HG02678 (cell line): ENCODE results near the gene DENND4A.
"Not testable (repeated sequence)": the region's sequence is repeated elsewhere in the genome, so short reads cannot be mapped to it uniquely, and the experiment has no call there.

Experiments used
- ATAC-seq: cut with Tn5 transposase; IDR thresholded peaks from one replicate; pipeline ENCODE4 v1.9.1; 2021; ENCODE audit warnings: mild to moderate bottlenecking, moderate library complexity; ENCODE audit not compliant: unreplicated experiment

The DENND4A gene

DNA sequence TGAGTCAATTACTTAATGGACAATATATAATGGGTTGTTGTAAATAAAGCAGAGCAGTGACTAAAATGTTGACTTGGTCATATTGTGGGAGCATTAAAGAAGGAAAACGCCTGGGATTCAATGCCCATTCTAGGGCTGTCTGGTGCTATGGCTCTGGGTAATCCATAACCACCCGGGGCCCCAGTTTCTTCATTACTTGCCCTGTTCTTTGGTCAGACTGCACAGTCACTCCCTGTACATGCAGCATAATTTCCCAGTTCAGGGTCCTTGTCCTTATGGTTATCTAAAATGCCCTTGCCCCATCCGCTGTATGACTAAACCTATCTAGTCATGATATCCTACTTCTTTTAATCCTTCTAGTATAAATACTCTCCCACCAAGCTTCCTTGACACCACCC, 27.5 kb upstream of the DENND4A start:
- ATAC-seq = no peak

DNA sequence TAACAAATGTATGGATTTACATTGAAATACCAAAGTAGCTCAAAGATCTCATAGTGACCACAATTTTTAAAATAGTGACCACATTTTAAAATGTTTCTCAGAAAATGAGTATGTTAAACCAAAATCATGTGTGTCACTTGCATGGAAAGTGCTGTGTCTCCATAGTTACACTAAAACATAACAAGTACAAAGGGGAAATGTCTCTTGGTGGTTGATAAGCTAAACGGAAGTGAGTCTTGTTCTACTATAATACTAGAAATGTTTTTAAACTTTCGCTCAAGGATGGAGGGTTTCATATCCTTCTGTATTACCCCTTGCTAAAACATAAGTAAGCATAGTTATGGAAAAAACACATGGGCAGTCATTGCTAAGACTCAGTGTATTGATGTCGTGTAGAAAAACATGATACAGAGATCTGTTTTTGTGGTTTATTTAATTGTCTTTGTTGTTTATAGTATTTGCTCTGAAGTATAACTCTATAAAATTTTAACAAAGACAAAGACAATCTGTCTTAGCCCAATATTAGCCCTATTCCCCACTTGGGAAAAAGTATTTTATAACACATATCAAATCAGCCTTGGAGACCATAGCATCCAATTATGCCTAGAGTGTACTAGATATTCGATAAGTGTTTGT, 27.0 kb upstream of the DENND4A start:
- peak; percentile 62 for ATAC-seq

DNA sequence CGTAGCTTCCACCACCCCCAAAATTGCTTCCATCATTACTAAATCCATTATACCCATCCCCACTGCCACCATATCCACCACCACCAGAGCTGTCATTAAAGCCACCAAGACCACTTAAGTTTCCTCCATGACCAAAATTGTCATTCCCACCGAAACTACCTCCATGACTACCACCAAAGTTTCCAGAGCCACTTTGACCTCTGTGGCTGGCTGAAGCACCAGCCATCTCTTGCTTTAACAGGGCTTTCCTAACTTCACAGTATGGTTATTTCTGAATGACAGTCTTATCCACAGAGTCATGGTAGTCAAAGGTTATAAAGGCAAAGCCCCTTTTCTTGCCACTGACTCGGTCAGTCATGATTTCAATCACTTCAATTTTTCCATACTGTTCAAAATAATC, 24.3 kb upstream of the DENND4A start:
- ATAC-seq = no peak

DNA sequence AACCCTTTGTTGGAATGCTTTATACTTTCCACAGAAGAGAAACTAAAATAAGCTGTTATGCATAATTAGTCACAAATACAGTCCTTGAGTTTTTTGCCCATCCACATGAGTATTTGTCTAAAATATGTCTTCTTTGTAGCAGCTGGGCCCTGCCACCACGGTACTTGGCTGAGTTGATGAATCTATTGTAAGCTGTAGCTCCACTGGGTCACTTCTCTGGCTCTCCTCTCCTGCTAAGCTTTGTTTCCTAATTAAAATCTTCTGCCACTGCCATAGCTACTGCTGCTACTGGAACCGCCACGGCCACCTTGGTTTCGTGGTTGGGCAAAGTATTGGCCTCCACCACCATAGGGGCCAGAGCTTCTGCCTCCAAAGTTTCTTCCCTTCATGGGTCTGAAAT, 23.9 kb upstream of the DENND4A start:
- not testable (repeated sequence) for ATAC-seq

DNA sequence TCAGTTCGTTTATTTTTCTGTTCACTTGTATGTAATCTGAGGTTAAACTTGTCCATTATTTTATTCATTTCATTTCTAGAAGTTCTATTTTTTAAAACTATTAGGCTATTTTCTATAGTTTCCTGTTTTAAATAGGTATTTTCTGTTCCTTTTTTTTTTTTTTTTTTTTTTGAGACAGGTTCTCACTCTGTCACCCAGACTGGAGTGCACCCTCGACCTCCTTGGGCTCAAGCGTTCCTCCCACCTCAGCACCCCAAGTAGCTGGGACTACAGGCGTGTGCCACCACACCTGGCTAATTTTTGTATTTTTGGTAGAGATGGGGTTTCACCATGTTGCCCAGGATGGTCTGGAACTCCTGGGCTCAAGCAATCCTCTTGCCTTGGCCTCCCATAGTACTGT, 22.2 kb upstream of the DENND4A start:
- not testable (repeated sequence) for ATAC-seq

DNA sequence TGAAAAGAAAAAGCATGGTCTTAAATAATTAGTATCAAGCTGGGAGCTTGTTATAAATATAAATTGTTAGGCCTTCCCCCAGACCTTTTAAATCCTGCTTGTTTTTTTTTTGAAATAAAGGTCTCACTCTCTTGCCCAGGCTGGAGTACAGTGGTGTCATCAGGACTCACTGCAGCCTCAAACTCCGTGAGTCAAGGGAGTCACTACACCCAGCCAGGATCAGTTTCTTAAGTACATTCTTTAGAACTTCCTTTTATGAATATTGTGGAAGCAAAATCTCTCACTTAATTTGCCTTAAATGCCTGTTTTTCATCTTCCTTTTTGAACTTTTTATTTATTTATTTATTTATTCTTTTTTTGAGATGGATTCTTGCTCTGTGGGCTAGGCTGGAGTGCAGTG, 20.8 kb upstream of the DENND4A start:
- ATAC-seq = no peak

DNA sequence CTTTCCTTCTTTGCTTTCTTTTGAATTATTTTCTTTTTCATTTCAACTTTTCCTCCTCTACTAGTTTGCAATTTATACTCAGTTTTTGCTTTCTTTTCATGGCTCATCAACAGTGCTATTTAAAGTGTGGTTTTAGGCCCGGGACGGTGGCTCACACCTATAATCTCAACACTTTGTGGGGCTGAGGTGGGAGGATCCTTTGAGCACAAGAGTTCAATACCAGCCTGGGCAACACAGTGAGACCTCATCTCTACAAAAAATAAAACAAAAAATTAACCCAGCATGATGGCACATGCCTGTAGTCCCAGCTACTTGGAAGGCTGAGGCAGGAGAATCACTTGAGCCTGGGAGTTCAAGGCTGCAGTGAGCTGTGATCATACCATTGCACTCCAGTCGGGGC, 20.4 kb upstream of the DENND4A start:
- no peak for ATAC-seq

DNA sequence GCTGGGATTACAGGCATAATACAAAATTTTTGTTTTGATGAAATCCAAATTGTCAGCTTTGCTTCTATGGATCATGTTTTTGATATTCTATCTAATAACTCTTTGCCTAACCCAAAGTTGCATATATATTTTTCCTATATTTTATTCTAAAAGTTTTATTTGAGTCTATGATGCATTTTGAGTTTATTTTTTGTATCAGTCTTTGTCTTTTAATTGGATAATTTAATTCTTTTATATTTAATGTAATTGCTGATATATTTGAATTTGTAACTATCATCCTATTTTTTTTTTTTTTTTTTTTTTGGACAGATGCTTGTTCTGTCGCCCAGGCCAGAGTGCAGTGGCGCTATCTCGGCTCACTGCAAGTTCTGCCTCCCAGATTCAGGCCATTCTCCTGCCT, 19.7 kb upstream of the DENND4A start:
- no peak for ATAC-seq

DNA sequence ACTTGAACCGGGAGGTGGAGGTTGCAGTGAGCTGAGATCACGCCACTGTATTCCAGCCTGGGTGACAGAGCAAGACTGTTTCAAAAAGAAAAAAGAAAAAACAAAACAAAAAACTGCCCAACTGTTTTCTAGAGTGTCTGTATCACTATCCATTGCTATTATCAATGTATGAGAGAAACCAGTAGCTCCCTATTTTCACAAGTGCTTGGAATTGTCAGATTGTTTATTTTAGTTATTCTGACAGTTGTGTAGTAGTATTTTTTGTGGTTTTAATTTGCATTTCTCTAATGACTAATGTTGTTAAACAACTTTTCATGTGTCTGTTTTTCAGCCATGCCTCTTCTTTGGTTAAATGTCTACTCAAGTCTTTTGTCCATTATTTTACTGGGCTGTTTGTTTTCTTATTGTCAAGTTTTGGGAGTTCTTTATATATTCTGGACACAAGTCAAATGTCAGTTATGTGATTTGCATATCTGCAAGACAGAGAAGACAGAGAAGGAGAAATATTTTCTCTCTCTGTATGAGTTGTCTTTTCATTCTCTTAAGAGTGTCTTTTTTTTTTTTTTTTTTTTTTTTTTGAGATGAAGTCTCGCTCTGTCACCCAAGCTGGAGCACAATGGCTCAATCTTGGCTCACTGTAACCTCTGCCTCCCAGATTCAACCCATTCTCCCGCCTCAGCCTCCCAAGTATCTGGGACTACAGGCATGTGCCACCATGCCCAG, 19.1 kb upstream of the DENND4A start:
- ATAC-seq = not testable (repeated sequence)

DNA sequence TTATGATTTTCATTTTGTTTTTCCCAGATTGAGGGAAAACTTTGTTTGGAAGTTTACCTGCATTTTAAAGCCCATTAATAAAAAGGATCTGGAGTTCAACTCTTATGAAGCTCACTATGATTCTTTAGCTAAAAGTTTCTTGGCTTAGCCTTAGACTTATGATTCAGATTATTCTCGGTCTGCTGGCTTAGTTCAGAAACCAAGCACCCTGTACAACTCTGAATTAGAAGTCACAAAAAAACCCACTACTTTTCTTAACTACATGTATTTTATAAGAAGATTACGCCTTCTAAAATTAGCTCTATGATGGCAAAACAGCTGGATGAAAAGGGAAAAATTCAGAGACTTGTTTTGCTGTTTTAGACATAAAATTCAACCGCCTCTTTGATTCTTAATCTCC, 14.3 kb upstream of the DENND4A start:
- ATAC-seq = no peak

DNA sequence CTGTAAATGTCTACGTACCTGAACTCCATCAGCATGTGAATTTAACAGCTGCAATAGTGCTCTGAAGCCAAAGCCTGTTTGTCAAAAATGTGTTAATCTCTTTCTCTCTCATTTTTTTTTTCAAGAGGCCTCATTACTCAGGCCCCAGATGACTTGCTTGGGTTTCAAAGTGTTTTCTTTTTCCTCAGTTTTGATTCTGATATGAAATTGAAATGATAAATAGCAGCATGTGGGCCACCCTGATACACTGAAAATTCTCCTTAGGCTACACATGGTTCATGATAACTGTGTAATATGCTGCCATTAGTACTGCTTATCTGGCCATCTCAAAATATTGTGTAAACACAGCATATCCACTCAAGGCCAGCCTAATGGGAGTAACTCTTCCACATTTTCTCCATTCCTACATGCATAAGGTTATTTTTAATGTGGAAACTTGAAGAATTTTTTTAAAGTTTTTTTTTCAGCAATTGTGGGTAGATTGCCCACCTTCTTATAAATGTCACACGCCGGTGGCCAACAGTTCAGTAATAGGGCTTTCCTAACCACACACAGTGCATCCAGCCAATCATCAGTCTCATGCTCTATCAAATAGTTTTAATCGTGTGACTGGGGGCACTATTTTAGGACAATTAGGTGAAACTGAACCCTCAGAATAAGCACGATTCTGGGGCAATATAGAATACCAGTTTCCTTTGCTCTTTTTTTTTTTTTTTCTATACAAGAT, 13.1 kb upstream of the DENND4A start:
- no peak for ATAC-seq

DNA sequence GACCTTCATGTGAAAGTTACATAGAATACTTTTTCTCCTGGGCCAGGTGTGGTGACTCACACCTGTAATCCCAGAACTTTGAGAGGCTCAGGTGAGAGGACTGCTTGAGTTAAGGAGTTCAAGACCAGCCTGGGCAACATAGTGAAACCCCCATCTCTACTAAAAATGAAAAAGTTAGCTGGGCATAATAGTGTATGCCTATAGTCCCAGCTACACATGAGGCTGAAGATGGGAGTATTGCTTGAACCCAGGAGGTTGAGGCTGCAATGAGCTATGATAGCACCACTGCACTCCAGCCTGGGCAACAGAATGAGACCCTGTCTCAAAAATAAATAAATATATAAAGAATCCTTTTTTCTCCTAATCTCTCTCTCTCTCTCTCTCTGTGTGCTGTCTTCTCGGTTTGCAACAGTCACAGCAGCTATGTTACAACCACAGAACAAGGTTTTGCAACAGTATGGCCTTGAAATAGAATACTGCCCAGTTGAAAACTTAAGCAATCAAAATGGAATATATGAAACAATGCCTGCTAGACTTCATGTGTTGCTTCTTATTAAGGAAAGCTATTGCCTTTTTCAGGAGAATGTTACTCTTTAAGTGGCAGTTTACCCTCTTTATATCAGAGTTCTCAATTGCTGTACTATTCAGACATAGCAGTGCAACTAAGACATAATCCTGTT, 12.3 kb upstream of the DENND4A start:
- ATAC-seq = no peak

DNA sequence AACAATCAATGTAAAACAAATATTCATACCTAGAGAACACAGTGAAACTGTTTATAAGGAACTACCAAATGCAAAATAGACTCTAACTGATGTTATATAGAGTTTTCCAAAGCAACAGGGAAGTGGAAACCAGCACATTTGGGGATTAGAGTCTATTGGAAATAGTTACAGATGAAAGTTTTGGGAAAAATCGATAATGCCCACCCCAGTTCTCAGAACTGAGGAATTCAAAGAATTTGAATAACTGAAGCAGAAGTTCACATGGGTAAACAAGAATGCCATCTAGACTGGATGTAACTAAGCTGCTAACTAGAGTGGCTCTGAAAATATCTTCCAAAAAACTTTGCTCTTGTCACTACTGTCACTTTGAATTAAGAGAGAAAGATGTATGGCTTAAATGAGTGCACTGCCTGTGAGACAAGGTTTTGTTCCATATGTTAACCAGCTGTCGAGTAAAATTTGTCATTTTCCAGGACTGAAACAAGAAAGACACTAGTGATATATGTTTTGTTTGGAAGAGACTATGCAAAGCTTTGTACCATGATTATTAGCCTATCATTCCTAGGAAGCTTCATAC, 9.2 kb upstream of the DENND4A start:
- ATAC-seq = no peak

DNA sequence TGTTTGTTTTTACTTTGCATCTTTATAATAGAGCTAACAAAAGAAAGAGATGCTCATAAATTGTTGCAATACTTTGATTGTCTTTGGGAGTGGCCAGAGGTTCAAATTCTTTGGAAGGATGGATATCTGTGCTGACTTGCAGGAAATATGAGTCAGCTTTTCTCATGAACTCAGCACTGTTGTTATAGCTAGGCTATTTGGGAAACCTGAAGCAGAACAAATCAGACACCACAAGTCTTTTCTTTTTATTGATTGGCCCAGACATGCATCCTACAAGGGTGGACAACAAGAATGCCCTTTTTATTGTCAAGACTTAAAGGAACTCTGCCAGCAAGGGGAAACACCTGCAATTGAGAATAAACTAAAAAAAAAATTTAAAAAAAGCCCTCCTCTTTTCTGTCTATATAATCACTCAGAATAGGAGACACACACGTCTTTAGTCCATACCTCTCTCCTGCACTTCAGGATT, 4.6 kb upstream of the DENND4A start:
- ATAC-seq = no peak

DNA sequence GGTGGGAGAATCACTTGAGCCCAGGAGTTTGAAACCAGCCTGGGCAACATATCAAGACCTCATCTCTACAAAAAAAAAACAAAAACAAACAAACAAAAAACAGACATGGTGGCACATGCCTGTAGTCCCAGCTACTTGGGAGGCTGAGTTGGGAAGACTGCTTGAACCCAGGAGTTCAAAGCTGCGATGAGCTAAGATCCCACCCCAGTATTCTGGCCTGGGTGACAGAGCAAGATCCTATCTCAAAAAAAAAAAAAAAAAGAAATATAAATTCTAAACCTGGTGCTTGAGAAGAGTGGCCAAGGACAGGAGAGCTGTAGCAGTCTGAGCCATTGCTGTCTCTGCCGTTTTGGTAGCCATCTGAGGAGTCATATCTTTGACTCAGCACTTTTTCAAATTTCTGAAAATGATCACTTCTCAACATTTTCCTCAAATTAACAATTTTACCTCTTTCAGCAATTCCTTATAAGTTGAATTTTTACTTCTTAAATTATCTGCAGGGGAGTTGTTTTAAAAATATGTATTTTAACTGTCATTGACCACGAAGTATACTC, 3.6 kb upstream of the DENND4A start:
- ATAC-seq = no peak

DNA sequence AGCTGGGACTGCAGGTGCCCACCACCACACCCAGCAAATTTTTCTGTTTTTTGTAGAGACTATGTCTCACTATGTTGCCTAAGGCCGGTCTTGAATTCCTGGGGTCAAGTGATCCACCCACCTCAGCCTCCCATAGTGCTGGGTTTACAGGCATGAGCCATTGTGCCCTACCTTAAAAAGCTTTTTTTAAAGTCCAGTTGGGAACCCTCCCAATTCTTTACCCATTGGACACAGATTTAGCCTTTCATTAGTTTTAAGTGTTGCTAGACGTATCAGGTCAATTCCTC, 1.7 kb upstream of the DENND4A start:
- no peak for ATAC-seq

DNA sequence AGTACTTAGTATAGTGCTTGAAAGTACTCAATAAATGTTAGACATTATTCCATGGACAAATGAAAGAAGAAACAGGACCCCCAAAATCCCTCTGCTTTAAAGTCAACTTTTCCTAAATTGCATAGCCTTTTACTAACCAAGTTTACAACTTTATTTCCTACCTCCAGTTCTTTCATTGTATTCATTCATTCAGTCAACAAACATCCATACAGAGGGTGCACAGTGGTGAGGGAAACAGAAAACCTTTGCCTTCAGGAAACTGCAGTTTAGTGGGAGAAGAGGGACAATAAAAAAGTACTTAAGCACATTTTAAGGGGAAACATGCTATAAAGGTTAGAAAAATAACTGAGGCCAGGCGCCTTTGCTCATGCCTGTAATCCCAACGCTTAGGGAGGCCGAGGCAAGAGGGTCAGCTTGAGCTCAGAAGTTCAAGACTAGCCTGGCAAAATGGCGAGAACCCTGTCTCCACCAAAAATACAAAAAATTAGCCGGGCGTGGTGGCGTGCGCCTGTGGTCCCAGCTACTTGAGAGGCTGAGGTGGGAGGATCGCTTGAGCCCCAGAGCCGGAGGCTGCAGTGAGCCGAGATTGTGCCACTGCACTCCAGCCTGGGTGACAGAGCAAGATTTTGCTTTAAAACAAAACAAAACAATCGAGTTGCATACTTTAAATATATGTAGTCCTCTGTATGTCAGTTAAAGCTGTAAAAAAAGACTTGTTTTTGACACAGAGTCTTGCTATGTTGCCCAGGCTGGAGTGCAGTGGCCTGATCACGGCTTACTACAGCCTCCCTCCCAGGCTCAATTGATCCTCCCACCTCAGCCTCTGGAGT, 1.1 kb upstream of the DENND4A start:
- ATAC-seq = no peak

DNA sequence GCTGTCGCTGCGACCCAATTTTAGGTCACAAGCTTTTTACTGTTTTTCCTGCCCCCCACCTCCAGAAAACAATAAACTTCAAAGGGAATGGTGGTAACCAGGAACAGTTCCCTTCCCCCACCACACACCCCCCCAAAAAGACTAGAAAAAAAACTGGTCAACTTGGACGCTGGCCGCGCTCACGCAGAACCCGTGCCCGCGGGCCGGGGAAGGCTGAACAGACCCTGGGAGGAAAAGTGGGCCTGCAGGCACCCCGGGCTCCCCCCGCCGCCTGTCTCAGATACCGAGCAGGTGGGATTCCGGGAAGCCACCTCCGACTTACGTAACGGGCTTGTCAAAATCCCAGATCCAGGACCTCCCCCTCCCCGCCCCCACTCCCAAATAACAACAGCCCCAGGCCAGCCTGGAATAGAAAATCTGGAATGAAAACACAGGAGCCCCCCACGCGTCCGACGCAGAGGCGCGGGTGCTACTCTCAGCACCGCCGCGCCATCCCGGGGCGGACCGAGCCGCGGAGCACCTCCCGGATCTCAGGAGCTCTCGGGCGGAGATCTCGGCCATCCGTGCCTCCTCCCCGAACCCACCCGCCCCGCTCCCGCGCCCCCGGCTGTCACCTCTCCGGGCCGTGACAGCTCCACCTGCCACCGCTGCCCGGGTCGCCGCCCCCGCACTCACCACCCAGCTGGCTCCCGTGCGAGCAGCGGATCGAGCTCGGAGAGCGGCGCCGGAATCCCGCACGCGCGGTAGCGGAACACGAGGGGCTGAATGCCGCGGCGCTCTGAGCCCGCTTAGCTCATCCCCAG, 557 bp downstream of the DENND4A start:
- peak; percentile 35 for ATAC-seq

DNA sequence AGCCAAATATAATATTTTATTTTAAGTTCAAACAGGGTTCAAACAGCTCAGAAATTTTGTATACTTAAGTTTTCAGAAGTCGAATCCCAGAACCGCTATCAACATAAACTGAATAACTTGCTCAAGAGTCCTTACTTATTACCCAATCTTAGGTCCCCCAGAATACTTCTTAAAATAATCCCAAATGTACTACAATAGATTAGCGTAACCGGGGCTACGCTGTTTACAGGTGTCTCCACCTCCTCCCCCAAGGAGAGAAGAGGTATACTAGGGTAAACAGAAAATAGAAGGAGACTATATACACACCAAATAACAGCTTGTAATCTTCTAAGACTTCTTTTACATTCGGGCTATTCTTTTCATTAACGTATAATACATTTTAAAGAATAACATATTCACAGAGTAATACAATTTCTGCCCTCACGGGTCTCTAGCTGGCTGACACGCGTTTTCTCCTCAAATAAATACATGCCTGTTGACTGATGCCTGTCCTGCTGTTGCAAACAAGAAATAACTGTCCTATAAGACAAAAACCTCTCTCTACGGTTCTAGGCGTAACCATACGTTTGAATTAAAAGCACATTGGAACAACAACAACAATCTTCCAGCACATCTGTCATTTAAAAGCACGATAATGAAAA, 1.3 kb downstream of the DENND4A start:
- ATAC-seq = no peak
